HG02588 (cell line): ENCODE measurements around the gene TIMM29.
"Not testable (repeated sequence)": the region's sequence is repeated elsewhere in the genome, so short reads cannot be mapped to it uniquely, and the experiment has no call there.

Experiments used
- ATAC-seq: cut with Tn5 transposase; IDR thresholded peaks from one replicate; pipeline ENCODE4 v1.9.1; 2021; ENCODE audit warnings: mild to moderate bottlenecking, moderate library complexity; ENCODE audit not compliant: unreplicated experiment

TIMM29 gene

DNA sequence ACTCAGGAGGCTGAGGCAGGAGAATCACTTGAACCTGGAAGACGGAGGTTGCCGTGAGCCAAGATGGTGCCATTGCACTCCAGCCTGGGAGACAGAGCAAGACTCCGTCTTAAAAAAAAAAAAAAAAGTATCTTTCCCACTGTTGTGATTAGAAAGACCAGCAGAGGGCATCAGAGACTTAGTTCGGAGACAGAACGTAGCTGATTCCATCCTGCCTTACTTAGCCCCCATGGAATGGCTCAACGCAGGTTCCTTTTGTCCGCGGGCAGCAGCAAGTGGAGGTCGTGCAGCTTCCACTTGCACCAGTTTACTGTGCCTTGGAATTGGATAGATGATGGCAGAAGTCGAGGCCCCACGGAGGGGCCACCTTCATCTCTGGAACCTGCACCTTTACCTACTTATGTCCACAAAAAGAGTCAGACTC, 8.1 kb downstream of the TIMM29 start:
- no peak for ATAC-seq

DNA sequence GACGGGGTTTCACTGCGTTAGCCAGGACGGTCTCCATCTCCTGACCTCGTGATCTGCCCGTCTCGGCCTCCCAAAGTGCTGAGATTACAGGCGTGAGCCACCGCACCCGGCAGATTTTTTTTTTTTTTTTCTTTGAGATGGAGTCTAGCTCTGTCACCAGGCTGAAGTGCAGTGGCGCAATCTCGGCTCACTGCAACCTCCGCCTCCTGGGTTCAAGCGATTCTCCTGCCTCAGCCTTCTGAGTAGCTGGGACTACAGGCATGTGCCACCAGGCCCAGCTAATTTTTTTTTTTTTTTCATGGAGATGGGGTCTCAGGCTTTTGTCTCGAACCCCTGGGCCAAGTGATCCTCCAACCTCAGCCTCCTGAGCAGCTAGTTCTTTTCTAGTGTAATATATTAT, 13.0 kb downstream of the TIMM29 start:
- not testable (repeated sequence) for ATAC-seq

DNA sequence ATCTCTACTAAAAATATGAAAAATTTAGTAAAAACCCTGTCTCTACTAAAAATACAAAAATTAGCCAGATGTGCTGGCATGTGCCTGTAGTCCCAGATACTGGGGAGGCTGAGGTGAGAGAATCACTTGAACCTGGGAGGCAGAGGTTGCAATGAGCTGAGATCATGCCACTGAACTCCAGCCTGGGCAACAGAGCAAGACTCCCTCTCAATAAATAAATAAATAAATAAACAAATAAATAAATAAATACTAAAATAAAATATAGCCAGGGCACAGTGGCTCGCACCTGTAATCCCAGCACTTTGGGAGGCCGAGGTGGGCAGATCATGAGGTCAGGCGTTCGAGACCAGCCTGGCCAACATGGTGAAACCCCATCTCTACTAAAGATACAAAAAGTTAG, 14.8 kb downstream of the TIMM29 start:
- ATAC-seq: not testable (repeated sequence)

DNA sequence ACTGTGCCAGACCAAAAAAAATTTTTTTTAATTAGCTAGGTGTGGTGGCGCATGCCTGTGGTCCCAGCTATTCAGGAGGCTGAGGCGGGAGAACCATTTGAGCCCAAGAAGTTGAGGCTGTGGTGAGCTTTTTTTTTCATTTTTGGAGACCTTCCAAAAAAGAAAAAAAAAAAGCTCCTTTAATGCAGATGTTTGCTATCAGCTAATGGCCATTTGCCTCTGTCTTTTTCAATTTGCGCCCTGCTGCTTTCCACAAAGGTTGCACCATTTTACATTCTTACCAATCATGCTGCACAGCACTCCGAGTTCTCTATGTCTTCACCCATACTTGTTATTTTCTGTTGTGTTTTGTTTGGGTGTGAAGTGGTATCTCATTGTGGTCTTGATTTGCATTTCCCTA, 16.7 kb downstream of the TIMM29 start:
- no peak for ATAC-seq

DNA sequence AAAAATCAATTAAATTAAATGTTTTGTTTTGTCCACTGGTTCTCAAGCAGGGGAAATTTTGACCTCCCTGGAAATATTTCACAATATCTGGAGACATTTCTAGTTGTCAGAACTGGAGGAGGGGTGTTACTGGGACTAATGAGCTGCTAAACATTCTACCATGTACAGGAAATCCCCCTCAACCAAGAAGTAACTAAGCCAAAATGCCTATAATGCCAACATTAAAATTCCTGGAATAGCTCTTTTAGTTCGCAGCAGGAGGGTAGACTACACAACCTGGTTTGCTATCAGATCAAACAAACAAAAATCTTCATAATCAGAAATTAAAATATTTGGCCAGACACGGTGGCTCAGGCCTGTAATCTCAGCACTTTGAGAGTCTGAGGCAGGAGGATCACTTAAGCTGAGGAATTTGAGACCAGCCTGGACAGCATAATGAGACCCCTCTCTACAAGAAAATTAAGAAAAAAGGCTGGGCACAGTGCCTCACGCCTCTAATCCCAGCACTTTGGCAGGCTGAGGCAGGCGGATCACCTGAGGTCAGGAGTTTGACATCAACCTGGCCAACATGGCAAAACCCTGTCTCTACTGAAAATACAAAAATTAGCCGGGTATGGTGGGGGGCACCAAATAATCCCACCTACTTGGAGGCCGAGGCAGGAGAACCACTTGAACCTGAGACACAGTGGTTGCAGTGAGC, 18.5 kb downstream of the TIMM29 start:
- no peak for ATAC-seq

DNA sequence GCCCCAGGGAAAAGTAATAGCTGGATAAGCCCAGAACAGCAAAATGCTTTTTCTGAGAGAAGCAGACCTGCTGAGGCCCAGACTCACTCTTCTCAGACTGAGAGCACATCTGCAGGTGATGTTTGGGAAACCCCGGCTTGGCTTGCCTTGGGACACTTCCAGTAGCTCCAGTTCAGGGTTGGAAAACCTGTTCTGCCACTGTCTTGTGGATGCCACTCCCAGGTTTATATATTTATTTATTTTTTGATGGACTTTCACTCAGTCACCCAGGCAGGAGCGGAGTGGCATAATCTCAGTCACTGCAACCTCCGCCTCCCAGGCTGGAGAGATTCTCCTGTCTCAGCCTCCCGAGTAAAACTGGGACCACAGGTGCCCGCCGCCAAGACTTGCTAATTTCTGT, 24.2 kb downstream of the TIMM29 start:
- no peak for ATAC-seq

DNA sequence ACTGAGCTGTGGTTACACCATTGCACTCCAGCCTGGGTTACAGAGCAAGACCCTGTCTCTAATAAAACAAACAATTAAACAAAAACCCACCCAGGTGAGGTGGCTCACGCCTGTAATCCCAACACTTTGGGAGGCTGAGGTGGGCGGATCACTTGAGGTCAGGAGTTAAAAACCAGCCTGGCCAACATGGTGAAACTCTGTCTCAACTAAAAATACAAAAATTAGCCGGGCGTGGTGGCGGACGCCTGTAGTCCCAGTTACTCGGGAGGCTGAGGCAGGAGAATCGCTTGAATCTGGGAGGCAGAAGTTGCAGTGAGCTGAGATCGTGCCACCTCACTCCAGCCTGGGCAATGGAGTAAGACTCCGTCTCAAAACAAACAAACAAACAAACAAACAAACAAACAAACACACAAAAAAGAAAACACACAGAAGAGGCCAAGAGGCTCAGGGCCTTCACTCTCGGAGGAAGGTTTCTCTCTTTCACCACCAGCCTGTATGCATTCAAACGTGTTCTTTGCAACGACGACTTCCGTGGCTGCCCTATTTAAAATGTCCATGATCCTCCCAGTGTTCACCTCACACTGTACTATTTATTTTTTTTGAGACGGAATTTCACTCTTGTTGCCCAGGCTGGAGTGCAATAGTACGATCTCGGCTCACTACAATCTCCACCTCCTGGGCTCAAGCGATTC, 30.8 kb downstream of the TIMM29 start:
- ATAC-seq: not testable (repeated sequence)

DNA sequence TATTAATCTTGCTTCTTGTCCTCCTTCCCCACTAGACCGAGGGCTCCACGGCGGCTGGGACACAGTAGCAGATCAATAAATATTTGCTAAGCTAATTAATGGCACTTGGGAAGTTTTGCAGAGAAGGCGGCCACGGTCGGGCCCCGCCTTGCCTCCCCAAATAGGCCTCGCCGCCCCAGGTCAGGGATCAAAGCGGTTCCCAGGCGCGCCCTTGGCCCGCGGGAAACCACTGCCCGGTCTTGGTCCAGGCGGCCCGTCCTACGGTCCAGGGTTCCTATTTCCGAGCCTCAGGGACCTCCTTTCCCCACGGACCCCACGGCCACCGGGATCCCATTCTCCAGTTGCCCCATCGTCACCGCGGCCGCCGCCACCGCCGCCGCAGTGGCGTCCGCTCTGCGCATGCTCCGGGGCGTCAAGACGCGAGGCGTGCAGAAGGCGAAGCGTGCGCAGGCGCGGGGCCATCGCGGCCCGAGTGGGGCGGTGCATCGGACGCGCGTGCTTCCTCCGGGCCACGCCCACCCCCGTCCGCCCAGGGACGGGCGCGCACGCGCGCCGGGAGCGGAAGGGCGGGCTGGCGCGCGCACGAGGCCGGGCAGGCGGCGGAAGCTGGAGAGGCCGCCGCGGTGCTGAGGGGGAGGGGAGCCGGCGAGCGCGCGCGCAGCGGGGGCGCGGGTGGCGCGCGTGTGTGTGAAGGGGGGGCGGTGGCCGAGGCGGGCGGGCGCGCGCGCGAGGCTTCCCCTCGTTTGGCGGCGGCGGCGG, 31.9 kb downstream of the TIMM29 start, which contains the start of gene SMARCA4:
Gene SMARCA4, plus strand, starts transcription at position 717 of the 759 bp plus-strand sequence. CDS start 23,122 bp downstream, outside the sequence.
- peak; percentile 74 for ATAC-seq

DNA sequence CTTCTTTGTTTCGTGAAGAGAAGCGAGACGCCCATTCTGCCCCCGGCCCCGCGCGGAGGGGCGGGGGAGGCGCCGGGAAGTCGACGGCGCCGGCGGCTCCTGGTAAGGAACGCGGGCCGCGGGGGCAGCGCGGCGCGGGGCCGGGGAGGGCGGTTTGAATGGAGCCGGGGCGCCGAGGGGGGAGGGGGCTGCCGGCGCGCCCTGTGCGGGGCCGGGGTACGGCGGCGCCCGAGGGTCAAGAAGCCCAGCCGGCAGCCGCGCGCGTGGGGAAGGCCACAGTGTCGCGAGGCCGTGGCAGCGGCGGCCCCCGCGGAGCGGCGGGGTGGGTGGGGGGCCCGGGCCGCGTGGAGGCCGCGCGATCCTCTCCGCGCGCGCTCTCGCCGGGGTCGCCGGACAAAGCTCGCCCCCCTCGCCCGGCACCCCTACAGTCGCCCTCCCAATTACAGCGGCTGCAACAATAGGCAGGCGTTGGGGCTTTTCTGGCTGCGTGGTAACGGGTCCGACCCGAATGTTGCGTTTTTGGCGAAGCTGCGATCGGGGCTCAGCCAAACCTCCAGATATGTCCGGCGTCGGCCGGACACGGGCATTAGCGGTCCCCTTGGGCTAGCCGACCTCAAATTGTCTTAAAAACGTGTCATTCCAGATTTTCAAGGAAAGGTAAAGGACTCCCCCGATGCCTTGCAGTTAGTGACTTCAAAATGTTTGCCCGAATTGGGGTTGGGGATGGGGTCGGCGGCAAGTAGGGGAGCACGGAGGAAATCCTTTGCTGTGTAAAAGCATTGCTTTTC, 32.7 kb downstream of the TIMM29 start:
- ATAC-seq: peak; percentile 37

DNA sequence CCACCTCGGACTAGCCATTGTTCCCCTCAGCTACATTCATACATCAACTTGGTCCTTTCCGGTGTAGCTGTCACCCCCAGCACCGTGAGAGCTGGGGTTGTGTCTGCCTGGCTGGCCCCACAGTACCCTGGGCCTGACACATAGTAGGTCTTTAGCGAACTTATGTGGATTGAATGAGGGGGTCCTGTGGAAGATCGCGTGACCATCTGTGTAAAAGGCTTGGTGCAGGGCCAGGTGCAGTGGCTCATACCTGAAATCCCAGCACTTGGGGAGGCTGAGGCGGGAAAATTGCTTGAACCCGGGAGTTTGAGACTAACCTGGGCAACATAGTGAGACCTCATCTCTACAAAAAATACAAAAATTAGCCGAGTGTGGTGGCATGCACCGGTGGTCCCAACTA, 34.3 kb downstream of the TIMM29 start:
- no peak for ATAC-seq

DNA sequence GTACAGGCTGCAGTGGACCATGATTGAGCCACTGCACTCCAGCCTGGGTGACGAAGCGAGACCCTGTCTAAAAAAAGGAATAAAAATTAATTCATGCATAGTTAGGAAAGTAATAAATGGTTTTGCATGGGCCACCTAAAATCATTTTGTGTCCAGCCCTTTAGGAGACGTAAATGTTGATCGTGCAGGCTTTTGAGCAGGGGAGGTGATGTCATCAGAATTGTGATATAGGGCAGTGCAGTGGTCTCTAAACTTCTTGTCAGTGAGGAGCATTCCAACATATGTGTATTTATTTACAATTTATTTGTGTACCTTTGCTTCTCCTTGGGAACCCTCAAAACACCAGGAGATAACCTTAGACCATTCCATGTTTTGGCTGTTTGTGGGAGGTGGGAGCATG, 35.3 kb downstream of the TIMM29 start:
- no peak for ATAC-seq

DNA sequence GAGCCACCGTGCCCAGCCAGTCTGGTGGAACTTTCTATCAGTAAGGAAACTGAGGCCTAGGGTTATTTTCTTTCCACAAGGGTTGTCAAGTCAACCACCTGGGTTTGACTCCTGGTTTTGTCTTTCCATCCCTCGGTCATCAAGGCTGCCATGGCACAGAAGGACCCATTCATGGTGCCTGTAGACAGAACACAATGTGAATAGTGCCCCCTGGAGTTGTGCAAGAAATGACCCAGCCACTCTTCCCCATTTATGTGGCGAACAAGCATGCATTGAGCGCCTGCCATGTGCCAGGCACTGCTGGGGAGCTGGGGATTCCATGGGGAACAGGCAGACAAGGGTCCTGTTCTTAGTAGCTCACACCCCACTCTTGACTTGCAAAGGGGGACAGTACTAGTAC, 36.3 kb downstream of the TIMM29 start:
- no peak for ATAC-seq

DNA sequence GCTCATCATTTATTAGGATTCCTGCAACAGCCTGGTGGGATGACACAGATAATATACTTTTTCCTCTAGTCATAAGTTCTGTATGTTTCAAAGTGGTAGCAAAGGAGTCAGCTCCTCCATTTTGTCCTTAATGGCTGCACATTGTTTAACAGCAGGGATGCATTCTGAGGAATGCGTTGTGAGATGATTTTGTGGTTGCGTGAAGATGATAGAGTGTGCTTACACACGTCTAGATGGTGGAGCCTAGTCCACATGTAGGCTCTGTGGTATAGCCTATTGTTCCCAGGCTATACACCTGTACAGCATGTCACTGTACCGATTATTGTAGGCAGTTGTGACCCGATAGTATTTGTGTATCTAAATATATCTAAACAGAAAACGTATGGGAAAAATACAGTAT, 36.8 kb downstream of the TIMM29 start:
- no peak for ATAC-seq

DNA sequence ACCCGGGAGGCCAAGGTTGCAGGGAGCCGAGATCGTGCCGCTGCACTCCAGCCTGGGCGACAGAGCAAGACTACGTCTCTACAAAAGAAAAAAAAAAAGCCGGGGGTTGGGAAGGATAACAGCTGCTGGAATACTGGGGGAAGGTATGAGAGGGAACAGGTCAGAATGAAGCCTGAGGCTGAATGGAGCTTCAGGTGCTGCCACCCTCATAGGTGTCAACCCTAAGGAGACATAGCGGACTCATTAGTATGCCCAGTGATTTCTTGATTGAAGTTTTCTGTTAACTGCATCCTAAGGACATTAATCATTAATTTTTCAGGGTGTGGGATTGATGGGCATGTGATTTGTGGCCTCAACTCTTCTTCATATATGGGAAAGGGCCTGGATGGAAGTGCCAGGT, 38.2 kb downstream of the TIMM29 start:
- ATAC-seq: no peak

DNA sequence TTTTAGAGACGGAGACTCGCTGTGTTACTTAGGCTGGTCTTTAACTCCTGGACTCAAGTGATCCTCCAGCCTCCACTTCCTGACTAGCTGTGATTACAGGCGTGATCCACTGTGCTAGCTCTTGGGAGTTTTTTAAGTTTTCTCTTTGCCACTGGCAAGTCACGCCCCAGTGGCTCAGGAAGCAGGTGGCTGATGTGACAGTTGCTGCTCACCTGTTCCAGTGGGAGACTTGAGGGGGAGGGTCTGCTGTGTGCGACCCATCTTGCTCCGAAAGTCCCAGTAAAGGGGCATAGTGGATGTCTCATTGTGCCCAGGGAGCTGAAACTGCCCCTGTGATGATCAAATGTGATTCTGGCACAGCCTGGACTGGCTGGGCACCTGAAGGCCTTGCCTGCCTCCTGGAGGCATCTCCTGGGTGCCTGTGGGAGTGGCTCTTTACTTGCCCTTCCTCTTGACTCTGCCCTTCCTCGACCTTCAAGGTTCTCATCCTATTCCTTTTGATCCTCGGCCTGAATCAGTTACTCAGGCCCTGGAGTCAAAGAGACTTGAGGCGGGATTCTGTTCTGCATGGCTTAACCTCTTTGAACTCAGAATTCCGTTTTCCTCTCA, 40.0 kb downstream of the TIMM29 start:
- no peak for ATAC-seq

DNA sequence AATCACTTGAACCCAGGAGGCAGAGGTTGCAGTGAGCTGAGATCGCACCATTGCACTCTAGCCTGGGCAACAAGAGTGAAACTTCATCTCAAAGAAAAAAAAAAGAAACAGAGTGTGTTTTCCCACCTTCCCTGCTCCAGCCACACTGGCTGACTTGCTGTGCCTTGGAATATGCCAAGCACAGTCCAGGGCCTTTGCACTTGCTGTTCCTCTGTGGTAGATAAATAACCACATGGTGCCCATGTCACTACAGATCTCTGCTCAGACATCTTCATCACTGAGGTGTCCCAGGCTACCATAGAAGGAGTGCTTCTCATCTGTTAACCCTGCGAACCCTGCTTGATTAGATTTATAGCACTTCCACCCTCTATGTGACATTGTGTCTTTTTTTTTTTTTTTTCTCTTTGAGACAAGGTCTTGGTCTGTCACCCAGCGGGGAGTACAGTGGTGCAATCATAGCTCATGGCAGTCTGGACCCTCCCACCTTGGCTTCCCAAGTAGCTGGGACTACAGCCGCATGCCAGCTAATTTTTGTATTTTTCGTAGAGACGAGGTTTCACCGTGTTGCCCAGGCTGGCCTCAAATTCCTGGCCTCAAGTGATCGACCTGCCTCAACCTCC, 42.6 kb downstream of the TIMM29 start:
- no peak for ATAC-seq

DNA sequence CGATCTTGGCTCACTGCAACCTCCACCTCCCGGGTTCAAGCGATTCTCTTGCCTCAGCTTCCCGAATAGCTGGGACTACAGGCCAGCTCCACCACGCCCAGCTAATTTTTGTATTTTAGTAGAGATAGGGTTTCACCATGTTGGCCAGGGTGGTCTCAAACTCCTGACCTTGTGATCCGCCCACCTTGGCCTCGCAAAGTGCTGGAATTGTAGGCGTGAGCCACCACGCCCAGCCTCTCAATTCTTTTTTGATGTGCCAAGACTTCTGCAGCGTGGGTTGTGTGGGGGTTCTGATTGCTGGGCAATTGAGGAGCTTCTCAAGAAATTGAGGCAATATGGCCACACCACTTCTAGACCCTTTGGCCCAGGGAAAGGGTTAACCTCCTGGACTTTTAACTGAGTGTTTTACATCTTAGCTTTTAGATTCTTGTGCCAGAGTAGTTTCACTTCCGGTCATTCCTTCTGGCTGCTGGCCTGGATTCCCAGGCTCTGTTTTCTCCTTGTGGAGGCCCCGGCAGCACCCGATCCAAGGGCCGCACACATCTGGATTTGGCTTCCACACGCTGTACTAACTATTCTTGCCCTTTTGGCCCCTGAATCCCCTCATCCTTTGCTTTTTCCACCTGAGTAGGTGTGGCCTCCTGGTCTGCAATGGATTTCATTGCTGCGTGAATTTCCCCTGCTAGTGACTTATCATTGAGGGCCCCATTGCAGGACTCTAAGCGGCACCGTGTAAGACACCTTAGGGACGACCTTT, 46.9 kb downstream of the TIMM29 start:
- ATAC-seq: no peak

DNA sequence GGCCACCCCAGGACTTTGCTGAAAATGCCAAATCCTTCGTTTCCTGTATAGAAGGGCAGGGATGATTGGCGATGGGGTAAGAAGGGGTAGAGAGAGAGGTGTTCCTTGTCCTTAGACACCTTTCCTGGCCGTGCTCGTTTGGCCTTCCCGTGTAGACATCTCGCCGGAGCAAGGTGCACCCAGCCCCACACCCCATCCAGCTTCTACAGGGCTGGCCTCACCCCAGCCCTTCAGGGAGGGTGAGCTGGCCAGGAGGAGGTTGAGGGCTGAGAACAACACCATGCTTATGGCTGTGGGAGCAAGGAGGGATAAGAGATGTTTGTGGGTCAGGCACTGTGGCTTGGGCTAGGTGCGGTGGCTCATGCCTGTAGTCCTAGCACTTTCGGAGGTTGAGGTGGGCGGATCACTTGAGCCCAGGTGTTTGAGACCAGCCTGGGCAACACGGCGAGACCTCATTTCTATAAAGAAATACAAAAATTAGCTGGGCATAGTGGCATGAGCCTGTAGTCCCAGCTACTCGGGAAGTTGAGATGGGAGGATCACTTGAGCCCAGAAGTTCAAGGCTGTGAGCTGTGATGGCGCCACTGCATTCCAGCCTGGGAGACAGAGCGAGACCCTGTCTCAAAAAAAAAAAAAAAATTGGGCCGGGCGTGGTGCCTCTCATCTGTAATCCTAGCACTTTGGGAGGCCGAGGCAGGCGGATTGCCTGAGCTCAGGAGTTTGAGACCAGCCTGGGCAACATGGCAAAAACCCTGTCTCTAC, 47.7 kb downstream of the TIMM29 start:
- ATAC-seq: no peak

DNA sequence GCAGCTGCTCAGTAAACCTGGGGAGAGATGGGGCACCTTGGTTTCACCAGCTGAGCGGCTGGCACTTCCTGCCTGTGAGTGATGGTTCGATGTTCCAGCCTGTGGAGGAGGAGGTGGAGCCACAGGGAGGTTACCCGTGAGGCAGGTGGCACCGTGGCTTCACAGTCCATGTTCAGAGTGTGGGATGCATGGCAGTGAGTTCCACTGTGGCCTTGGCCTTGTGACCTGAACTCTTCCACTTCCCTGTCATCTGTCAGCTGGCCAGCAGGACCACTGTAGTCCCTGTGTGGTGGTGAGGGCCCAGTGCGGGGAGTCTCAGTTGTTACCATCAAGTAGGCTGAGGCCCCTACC, 49.1 kb downstream of the TIMM29 start:
- no peak for ATAC-seq
